IMR-90 (cell line): Measurements from ENCODE around the gene C10orf67. TPM values are rescaled to one million over a fixed set of nuclear protein-coding genes. Genes with fewer than 3 reads are reported as not detected.

ENCODE experiments used
- ATAC-seq: fragments of 200-7000 bp; cut with Tn5 transposase; 2 replicates; pipeline ENCODE4 v1.9.1; 2020; ENCODE audit warnings: low read depth, mild to moderate bottlenecking, moderate library complexity
- BruUV-seq: library from RNA; stranded (reverse); fragments of 400-500 nt; replicated peaks from 2 replicates; lab custom pipeline; 2021; lab: Mats Ljungman, UMichigan
- CTCF ChIA-PET: fragments of 300-600 bp; formaldehyde crosslinking; extraction: SDS; loops from one replicate; lab custom pipeline; 2021; ENCODE audit warnings: antibody characterized with exemption; lab: Yijun Ruan, JAX
- POLR2A ChIA-PET: fragments of 300-600 bp; sonication (Branson Sonifier 250); formaldehyde crosslinking; loops from one replicate; lab custom pipeline; 2022; ENCODE audit warnings: antibody characterized with exemption; ENCODE audit not compliant: unreplicated experiment; lab: Charles Lee
- DNase-seq: peaks from one replicate; pipeline ENCODE4 v3.0.0; 2013
- H2AFZ ChIP-seq: replicated peaks from 2 replicates; pipeline ENCODE3; 2013; ENCODE audit warnings: low read length, mild to moderate bottlenecking; ENCODE audit not compliant: poor library complexity
- H2AK5ac ChIP-seq: 2 replicates; pipeline ENCODE4 v1.6.1; 2013; ENCODE audit warnings: low read depth, low read length, inconsistent platforms
- H2AK9ac ChIP-seq: replicated peaks from 2 replicates; pipeline ENCODE3; 2013; ENCODE audit warnings: mild to moderate bottlenecking, low read depth, low read length, moderate library complexity; ENCODE audit not compliant: poor library complexity
- H2BK120ac ChIP-seq: 2 replicates; pipeline ENCODE4 v1.6.1; 2013; ENCODE audit warnings: low read depth, low read length, inconsistent platforms
- H2BK15ac ChIP-seq: 3 replicates; pipeline ENCODE4 v1.6.1; 2013; ENCODE audit warnings: low read depth, low read length, inconsistent platforms
- H2BK20ac ChIP-seq: 2 replicates; pipeline ENCODE4 v1.6.1; 2013; ENCODE audit warnings: low read depth, mild to moderate bottlenecking, inconsistent platforms, low read length, moderate library complexity
- H2BK5ac ChIP-seq: 2 replicates; pipeline ENCODE4 v1.6.1; 2013; ENCODE audit warnings: mild to moderate bottlenecking, low read depth, low read length, inconsistent platforms; ENCODE audit not compliant: poor library complexity, severe bottlenecking
- H3K14ac ChIP-seq: replicated peaks from 2 replicates; pipeline ENCODE4 v1.6.1; 2013; ENCODE audit warnings: low read depth, low read length, inconsistent platforms
- H3K18ac ChIP-seq: 2 replicates; pipeline ENCODE4 v1.6.1; 2013; ENCODE audit warnings: low read depth, low read length, control low read depth
- H3K23ac ChIP-seq: 2 replicates; pipeline ENCODE4 v1.6.1; 2013; ENCODE audit warnings: low read depth, low read length, inconsistent platforms
- H3K27ac ChIP-seq: 2 replicates; pipeline ENCODE4 v1.5.1; 2013; ENCODE audit warnings: mild to moderate bottlenecking, control low read depth, low read length; ENCODE audit not compliant: insufficient read depth
- H3K27me3 ChIP-seq: 2 replicates; pipeline ENCODE4 v1.6.1; 2013; ENCODE audit warnings: low read length; ENCODE audit not compliant: control insufficient read depth, insufficient read depth
- H3K36me3 ChIP-seq: 2 replicates; pipeline ENCODE4 v1.6.1; 2013; ENCODE audit warnings: low read length, mixed read lengths; ENCODE audit not compliant: control insufficient read depth, insufficient read depth
- H3K4ac ChIP-seq: 2 replicates; pipeline ENCODE4 v1.6.1; 2013; ENCODE audit warnings: low read depth, low read length, inconsistent platforms
- H3K4me1 ChIP-seq: 2 replicates; pipeline ENCODE4 v1.6.1; 2013; ENCODE audit warnings: low read length, mixed read lengths; ENCODE audit not compliant: control insufficient read depth, insufficient read depth
- H3K4me2 ChIP-seq: 2 replicates; pipeline ENCODE4 v1.6.1; 2013; ENCODE audit warnings: low read depth, mild to moderate bottlenecking, control low read depth, low read length, moderate library complexity
- H3K4me3 ChIP-seq: 2 replicates; pipeline ENCODE4 v1.5.1; 2013; ENCODE audit warnings: low read depth, mild to moderate bottlenecking, control low read depth, low read length, moderate library complexity; ENCODE audit not compliant: insufficient read depth
- H3K56ac ChIP-seq: 2 replicates; pipeline ENCODE4 v1.6.1; 2013; ENCODE audit warnings: low read length, inconsistent platforms; ENCODE audit not compliant: insufficient read depth; ENCODE audit errors: extremely low read depth
- H3K79me1 ChIP-seq, 2 experiments: 2 replicates each; pipeline ENCODE4 v1.6.1; 2013; ENCODE audit warnings: low read length in 2 of 2, inconsistent platforms in 1 of 2, low read depth in 1 of 2
- H3K9ac ChIP-seq: 2 replicates; pipeline ENCODE4 v1.6.1; 2013; ENCODE audit warnings: low read depth, low read length, control low read depth
- H3K9me1 ChIP-seq: 2 replicates; pipeline ENCODE4 v1.6.1; 2013; ENCODE audit warnings: low read length, inconsistent platforms; ENCODE audit not compliant: insufficient read depth
- H3K9me3 ChIP-seq: 2 replicates; pipeline ENCODE4 v1.6.1; 2013; ENCODE audit warnings: low read length; ENCODE audit not compliant: control insufficient read depth, insufficient read depth
- H4K20me1 ChIP-seq: 2 replicates; pipeline ENCODE4 v1.6.1; 2013; ENCODE audit warnings: low read length, inconsistent platforms; ENCODE audit not compliant: insufficient read depth
- H4K5ac ChIP-seq: 2 replicates; pipeline ENCODE4 v1.6.1; 2013; ENCODE audit warnings: mild to moderate bottlenecking, low read depth, low read length, control low read depth
- H4K8ac ChIP-seq, 2 experiments: 2 replicates each; pipeline ENCODE4 v1.6.1; 2013; ENCODE audit warnings: low read depth in 2 of 2, low read length in 2 of 2, control low read depth in 1 of 2, inconsistent platforms in 1 of 2
- H4K91ac ChIP-seq: 2 replicates; pipeline ENCODE4 v1.6.1; 2013; ENCODE audit warnings: low read depth, low read length, inconsistent platforms; ENCODE audit not compliant: insufficient read depth
- BHLHE40 ChIP-seq: fragments of 150-350 bp; IDR thresholded peaks from 2 replicates; pipeline ENCODE4 v1.6.1; 2016; ENCODE audit warnings: mild to moderate bottlenecking, low read depth, low read length
- CEBPB ChIP-seq: IDR thresholded peaks from 2 replicates; pipeline ENCODE4 v1.6.1; 2012; ENCODE audit warnings: low read depth, low read length, improper control_type of control experiment
- CHD1 ChIP-seq: IDR thresholded peaks from 2 replicates; pipeline ENCODE4 v1.6.1; 2012; ENCODE audit warnings: low read depth, low read length, improper control_type of control experiment
- CTCF ChIP-seq: conservative IDR thresholded peaks from 2 replicates; pipeline ENCODE4 v1.5.1; 2012; ENCODE audit warnings: mild to moderate bottlenecking, low read depth, low read length, improper control_type of control experiment
- FOS ChIP-seq: fragments of 150-350 bp; IDR thresholded peaks from 2 replicates; pipeline ENCODE4 v1.6.1; 2016; ENCODE audit warnings: low read depth, low read length
- MAFK ChIP-seq: IDR thresholded peaks from 2 replicates; pipeline ENCODE4 v1.6.1; 2012; ENCODE audit warnings: low read depth, low read length, improper control_type of control experiment
- MAZ ChIP-seq: IDR thresholded peaks from 2 replicates; pipeline ENCODE4 v1.6.1; 2012; ENCODE audit warnings: low read depth, mild to moderate bottlenecking, low read length, improper control_type of control experiment, moderate library complexity, borderline replicate concordance
- MXI1 ChIP-seq: IDR thresholded peaks from 2 replicates; pipeline ENCODE4 v1.6.1; 2012; ENCODE audit warnings: low read depth, mild to moderate bottlenecking, low read length, moderate library complexity, borderline replicate concordance
- NFE2L2 ChIP-seq: fragments of 150-350 bp; IDR thresholded peaks from 2 replicates; pipeline ENCODE4 v1.6.1; 2016; ENCODE audit warnings: low read depth, mild to moderate bottlenecking, low read length
- POLR2A ChIP-seq: IDR thresholded peaks from 2 replicates; pipeline ENCODE4 v1.6.1; 2012; ENCODE audit warnings: mild to moderate bottlenecking, low read depth, low read length
- RAD21 ChIP-seq: IDR thresholded peaks from 2 replicates; pipeline ENCODE4 v1.6.1; 2012; ENCODE audit warnings: low read length, improper control_type of control experiment
- RCOR1 ChIP-seq: IDR thresholded peaks from 2 replicates; pipeline ENCODE4 v1.6.1; 2012; ENCODE audit warnings: mild to moderate bottlenecking, low read length, improper control_type of control experiment; ENCODE audit not compliant: insufficient replicate concordance
- RFX5 ChIP-seq: IDR thresholded peaks from 2 replicates; pipeline ENCODE4 v1.8.0; 2012; ENCODE audit warnings: low read depth, mild to moderate bottlenecking, low read length, moderate library complexity
- SMC3 ChIP-seq: fragments of 150-350 bp; IDR thresholded peaks from 2 replicates; pipeline ENCODE4 v1.6.1; 2016; ENCODE audit warnings: low read depth, mild to moderate bottlenecking, antibody characterized with exemption, low read length, moderate library complexity
- WGBS, 2 experiments: methylation state at CpG; one replicate each; pipeline versions ENCODE4 v1.1.5 to v1.1.7; 2013; ENCODE audit warnings: missing lambda C conversion rate in 2 of 2; ENCODE audit not compliant: insufficient read length in 1 of 2; ENCODE audit errors: extremely low coverage in 2 of 2; 5-methylcytosine and 5-hydroxymethylcytosine counted together
- dilution Hi-C: fragments of 300-500 bp; cut with HindIII; formaldehyde crosslinking; loops from one replicate; pipeline ENCODE4 v1.14.3; 2018; ENCODE audit warnings: low sequenced_read_pairs; ENCODE audit not compliant: unreplicated experiment
- in situ Hi-C: fragments of 300-500 bp; cut with MboI; formaldehyde crosslinking; loops from 3 replicates; pipeline ENCODE4 v1.14.3; 2019; ENCODE audit warnings: low sequenced_read_pairs, inconsistent platforms, mixed read lengths
- intact Hi-C: fragments of 100-400 bp; cut with micrococcal nuclease; formaldehyde crosslinking; loops from 2 replicates; pipeline ENCODE4 v1.10.0; 2022
- polyA plus RNA-seq, 3 experiments: library from polyadenylated mRNA; depleted of rRNA; stranded (reverse); fragments of >200 nt; gene quantifications; 2 replicates each; pipeline ENCODE4 v1.2.3, GENCODE V29; 2012; ENCODE audit warnings: low replicate concordance in 1 of 3
- total RNA-seq: library from RNA; depleted of rRNA; stranded (reverse); fragments of >200 nt; gene quantifications from 2 replicates; pipeline ENCODE4 v1.2.3, GENCODE V29; 2012
- TF ChIP-seq, protein P1 (sequence below): fragments of 150-350 bp; IDR thresholded peaks from 2 replicates; pipeline ENCODE4 v1.6.1; 2016; ENCODE audit warnings: low read depth, mild to moderate bottlenecking, low read length, moderate library complexity, borderline replicate concordance
- TF ChIP-seq, protein P2 (sequence below): fragments of 150-350 bp; IDR thresholded peaks from 2 replicates; pipeline ENCODE4 v1.6.1; 2017; ENCODE audit warnings: mild to moderate bottlenecking, antibody characterized with exemption, low read length, low read depth

C10orf67 gene
- total and polyA plus RNA-seq, 2 of the 4 experiments (the other 2 are of a cell fraction) = 0.15 to 0.18 TPM

DNA sequence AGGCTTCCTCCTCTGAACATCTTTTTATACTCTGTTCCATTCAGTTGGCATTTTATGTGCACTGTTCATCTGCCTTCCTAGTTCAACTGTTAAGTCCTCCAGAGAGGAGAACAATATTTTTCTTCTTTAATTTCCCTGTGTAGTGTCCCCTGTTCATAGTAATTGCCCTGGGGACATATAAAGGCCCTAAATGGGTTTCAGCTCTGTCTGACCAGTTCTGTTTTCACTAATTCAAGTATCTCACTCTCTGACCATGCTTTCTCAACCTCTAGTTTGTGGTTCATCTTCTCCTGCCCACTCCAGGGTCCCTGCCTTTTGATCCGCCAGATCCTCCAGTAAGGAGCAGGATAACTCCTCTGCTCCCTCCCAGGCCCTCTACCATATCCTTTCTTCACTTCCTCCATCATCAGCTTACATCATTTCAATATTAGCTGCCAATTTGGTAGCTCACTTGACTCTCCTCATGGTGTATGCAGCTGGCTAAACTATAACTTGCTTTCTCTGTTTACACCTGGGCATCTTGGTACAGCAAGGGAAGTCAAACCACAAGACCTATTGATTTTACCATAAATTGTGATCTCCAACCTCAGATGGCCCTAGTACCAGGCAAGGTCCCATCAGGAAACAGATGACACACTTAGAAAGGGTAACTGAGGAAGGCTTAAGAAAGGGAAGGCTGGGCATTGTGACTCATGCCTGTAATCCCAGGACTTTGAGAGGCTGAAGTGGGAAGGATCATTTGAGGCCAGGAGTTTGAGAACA, 17.7 kb upstream of the C10orf67 start:
- intact Hi-C loops = no loop called here
- TF ChIP-seq MAFK (no peak), RCOR1 (no peak), MAZ (no peak), POLR2A (no peak), SMC3 (no peak), BHLHE40 (no peak), FOS (no peak), CHD1 (no peak), RFX5 (no peak), CTCF (no peak), NFE2L2 (no peak), MXI1 (no peak), RAD21 (no peak), CEBPB (no peak)
- TF ChIP-seq, protein P1, sequence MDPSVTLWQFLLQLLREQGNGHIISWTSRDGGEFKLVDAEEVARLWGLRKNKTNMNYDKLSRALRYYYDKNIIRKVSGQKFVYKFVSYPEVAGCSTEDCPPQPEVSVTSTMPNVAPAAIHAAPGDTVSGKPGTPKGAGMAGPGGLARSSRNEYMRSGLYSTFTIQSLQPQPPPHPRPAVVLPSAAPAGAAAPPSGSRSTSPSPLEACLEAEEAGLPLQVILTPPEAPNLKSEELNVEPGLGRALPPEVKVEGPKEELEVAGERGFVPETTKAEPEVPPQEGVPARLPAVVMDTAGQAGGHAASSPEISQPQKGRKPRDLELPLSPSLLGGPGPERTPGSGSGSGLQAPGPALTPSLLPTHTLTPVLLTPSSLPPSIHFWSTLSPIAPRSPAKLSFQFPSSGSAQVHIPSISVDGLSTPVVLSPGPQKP = no peak
- TF ChIP-seq, protein P2, sequence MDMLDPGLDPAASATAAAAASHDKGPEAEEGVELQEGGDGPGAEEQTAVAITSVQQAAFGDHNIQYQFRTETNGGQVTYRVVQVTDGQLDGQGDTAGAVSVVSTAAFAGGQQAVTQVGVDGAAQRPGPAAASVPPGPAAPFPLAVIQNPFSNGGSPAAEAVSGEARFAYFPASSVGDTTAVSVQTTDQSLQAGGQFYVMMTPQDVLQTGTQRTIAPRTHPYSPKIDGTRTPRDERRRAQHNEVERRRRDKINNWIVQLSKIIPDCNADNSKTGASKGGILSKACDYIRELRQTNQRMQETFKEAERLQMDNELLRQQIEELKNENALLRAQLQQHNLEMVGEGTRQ = no peak
- no peak for DNase-seq

More for the DNA sequence above, 17.7 kb upstream of the C10orf67 start:
- no peak overlapping the region for H3K27ac ChIP-seq
- no peak overlapping the region for H4K5ac ChIP-seq
- no peak for ATAC-seq
- H3K18ac ChIP-seq = no peak overlapping the region
- no peak overlapping the region for H2BK20ac ChIP-seq
- H3K14ac ChIP-seq = no peak overlapping the region
- no TSS peak for BruUV-seq
- H3K4me2 ChIP-seq = no peak overlapping the region
- H3K9me3 ChIP-seq = no peaks in the 10 kb centered on the region
- H4K20me1 ChIP-seq = no peaks in the 10 kb centered on the region
- H3K4me3 ChIP-seq = no peak overlapping the region
- dilution Hi-C loops = no loop called here
- no peaks in the 10 kb centered on the region for H3K79me1 ChIP-seq
- no peaks in the 10 kb centered on the region for H3K4me1 ChIP-seq
- ChIA-PET POLR2A (no interaction called here), CTCF (no interaction called here)
- no peak overlapping the region for H4K91ac ChIP-seq
- no peak overlapping the region for H3K56ac ChIP-seq
- no peak overlapping the region for H2BK5ac ChIP-seq
- no peak overlapping the region for H2BK120ac ChIP-seq
- no peak overlapping the region for H3K23ac ChIP-seq
- H2BK15ac ChIP-seq = no peak overlapping the region
- no peaks in the 10 kb centered on the region for H3K36me3 ChIP-seq
- in situ Hi-C loops = no loop called here
- no peak overlapping the region for H4K8ac ChIP-seq
- peaks cover 5% of the 10 kb centered on the region; the same call in 1 of the 2 replicates for H3K27me3 ChIP-seq
- H3K9ac ChIP-seq = no peak overlapping the region
- H3K4ac ChIP-seq = no peak overlapping the region
- H2AFZ ChIP-seq = no peak overlapping the region
- no peak overlapping the region for H2AK9ac ChIP-seq
- no CpG with 5 or more reads among the region's 1 CpG for WGBS, 2 experiments
- H3K9me1 ChIP-seq = no peaks in the 10 kb centered on the region
- no peak overlapping the region for H2AK5ac ChIP-seq
